Embryonic facial prominence (tissue), 1 donor: ENCODE data around the gene KDM1B.
"Not testable (repeated sequence)": the region's sequence is repeated elsewhere in the genome, so short reads cannot be mapped to it uniquely, and the experiment has no call there.

Source experiments
- DNase-seq: peaks from one replicate; pipeline ENCODE4 v3.0.0-alpha.2; 2016; ENCODE audit errors: extremely low spot score

The KDM1B gene

GRCh38 chr6:18155150-18155863, at the start of gene KDM1B:
KDM1B (plus strand) TSS chr6:18155422; CDS start chr6:18159896, 4,474 bp downstream.
- peak; percentile 88 for DNase-seq

GRCh38 chr6:18107061-18107460, 48.2 kb upstream of the KDM1B start:
- no peak for DNase-seq

- DNase-seq: no peak
Observed at GRCh38 chr6:18110162-18110561, 45.1 kb upstream of the KDM1B start.

- DNase-seq: no peak
Observed at GRCh38 chr6:18115356-18115755, 39.9 kb upstream of the KDM1B start.

- no peak for DNase-seq
Observed at GRCh38 chr6:18117136-18117535, 38.1 kb upstream of the KDM1B start.

- no peak for DNase-seq
Observed at GRCh38 chr6:18118330-18118729, 36.9 kb upstream of the KDM1B start.

- DNase-seq: no peak
Observed at GRCh38 chr6:18119236-18119635, 36.0 kb upstream of the KDM1B start.

- no peak for DNase-seq
Observed at GRCh38 chr6:18121580-18122127, 33.6 kb upstream of the KDM1B start.

GRCh38 chr6:18122128-18123093, 32.8 kb upstream of the KDM1B start, which contains the start of gene NHLRC1:
NHLRC1 (minus strand) TSS chr6:18122677; CDS start chr6:18122606, 71 bp downstream.
- DNase-seq: peak; percentile 59

GRCh38 chr6:18126121-18126520, 29.1 kb upstream of the KDM1B start:
- no peak for DNase-seq

GRCh38 chr6:18132346-18132745, 22.9 kb upstream of the KDM1B start:
- no peak for DNase-seq

- DNase-seq: no peak
Observed at GRCh38 chr6:18135171-18135570, 20.1 kb upstream of the KDM1B start.

- no peak for DNase-seq
Observed at GRCh38 chr6:18136260-18136659, 19.0 kb upstream of the KDM1B start.

GRCh38 chr6:18138906-18139305, 16.3 kb upstream of the KDM1B start:
- DNase-seq: no peak

- DNase-seq: no peak
Observed at GRCh38 chr6:18139935-18140621, 15.1 kb upstream of the KDM1B start.

GRCh38 chr6:18141805-18142590, 13.2 kb upstream of the KDM1B start:
- DNase-seq: no peak

- DNase-seq: no peak
Observed at GRCh38 chr6:18142591-18142861, 12.7 kb upstream of the KDM1B start.

GRCh38 chr6:18147160-18147559, 8.1 kb upstream of the KDM1B start:
- no peak for DNase-seq

GRCh38 chr6:18147616-18148015, 7.6 kb upstream of the KDM1B start:
- DNase-seq: no peak

- DNase-seq: no peak
Observed at GRCh38 chr6:18148304-18149025, 6.8 kb upstream of the KDM1B start.

- DNase-seq: not testable (repeated sequence)
Observed at GRCh38 chr6:18151391-18151790, 3.8 kb upstream of the KDM1B start.
